Fibroblast of peridontal ligament (primary cell): Measurements from ENCODE around the gene CSTF1.

ENCODE experiments used
- DNase-seq: peaks from one replicate; pipeline ENCODE4 v3.0.0-alpha.2; 2010; ENCODE audit errors: extremely low read depth

The CSTF1 gene

GRCh38 chr20:56392132-56392880, at the start of gene CSTF1, which contains the start of gene AURKA:
CSTF1 (plus strand) TSS chr20:56392645; CDS start chr20:56395553, 2,908 bp downstream.
AURKA (minus strand) TSS chr20:56392215; CDS start chr20:56388197, 4,018 bp downstream.
- DNase-seq = peak; percentile 100

- no peak for DNase-seq
These were observed 49.7 kb upstream of the CSTF1 start for GRCh38 chr20:56342783-56343182.

DNA sequence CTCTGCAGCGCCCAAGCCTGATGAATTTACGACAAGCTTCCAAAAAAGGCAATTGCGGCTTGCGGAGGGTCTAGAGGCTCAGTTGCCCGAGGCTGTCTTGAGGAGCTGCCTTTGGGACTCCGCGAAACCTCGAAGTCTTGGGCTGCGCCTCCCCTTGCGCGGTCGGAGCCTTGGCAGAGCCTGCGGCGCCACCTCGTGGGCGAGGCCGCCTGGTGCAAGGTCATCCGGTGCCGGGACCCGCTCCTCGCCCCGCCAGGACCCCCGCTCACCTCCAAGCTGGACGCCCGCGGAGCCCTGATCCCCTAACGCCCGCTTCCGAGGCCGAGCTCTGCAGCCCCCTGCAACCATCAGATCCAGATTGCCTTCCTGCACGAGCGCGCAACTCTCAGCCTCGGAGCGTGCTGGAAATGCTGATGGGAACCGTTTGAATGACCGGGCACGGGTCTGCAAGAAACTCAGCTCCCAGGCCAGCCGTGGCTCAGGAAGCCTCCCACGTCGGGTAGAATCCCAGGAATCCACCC, 48.5 kb upstream of the CSTF1 start:
- DNase-seq = peak; percentile 52

DNA sequence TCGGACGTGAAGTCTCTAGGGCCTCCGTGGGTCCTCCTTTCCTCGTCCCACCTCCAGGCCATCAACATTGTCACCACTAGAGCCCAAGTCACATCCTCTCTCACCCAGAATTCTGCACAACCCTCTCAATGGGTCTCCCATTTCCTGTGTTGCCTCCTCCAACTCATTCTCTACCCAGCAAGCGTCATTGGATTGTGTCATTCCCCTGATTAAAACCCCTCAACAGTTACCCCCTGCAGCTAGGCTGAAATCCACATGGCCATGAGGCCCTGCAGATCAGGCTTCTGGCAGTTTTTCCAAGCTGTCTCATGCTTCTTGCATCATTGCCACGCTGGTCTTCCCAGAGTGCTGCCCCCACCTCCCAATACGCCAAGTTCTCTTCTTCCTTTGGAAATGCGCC, 46.5 kb upstream of the CSTF1 start:
- DNase-seq = no peak

GRCh38 chr20:56347628-56348304, 44.7 kb upstream of the CSTF1 start:
- no peak for DNase-seq

- DNase-seq = no peak
These were observed 44.1 kb upstream of the CSTF1 start for GRCh38 chr20:56348305-56348693.

GRCh38 chr20:56348746-56349145, 43.7 kb upstream of the CSTF1 start:
- no peak for DNase-seq

DNA sequence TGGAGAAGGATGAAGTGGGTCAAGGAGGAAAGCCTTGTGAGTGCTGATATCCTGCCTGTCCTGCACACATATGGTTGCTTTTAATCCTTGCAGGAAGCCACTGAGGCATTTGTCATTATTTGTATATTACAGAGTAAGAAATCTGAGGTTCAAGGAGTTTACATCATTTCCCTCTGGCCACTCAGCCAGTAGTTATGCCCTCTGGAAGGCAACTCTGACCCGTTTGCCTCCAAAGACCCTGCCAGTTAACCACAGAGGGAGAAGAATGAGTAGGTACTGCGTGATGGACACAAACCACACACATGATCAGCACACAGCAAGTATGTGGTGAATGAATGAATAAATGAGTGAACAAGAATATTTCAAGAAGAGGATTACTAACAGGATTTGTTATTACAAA, 41.6 kb upstream of the CSTF1 start:
- DNase-seq = peak; percentile 62

- peak; percentile 50 for DNase-seq
These were observed 39.9 kb upstream of the CSTF1 start for GRCh38 chr20:56352345-56353055.

DNA sequence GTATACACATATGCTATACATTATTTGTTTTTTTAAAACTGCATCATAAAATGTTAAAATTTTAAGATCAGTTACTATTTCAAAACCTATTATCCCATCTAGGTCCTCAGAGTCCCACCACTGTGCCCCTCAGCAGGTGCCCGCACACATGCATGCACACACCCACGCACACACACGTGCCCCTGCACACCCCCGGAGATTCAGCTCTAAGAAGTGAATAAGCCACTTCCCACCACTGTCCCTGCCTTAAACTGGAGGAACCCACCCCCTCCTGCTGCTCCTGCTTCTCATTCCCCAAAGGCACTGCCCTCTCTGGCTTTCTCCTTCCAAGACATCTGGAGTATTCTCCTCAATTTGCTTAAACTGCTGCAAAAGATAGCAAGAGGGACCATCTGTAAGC, 39.1 kb upstream of the CSTF1 start:
- DNase-seq = no peak

GRCh38 chr20:56358070-56358469, 34.4 kb upstream of the CSTF1 start:
- no peak for DNase-seq

- DNase-seq = peak; percentile 79
These were observed 33.7 kb upstream of the CSTF1 start, which contains the start of gene FAM210B for GRCh38 chr20:56358600-56359211. FAM210B (plus strand) TSS chr20:56358974; CDS start chr20:56359006, 32 bp downstream.

GRCh38 chr20:56359212-56360132, 33.0 kb upstream of the CSTF1 start:
- DNase-seq = peak; percentile 66

DNA sequence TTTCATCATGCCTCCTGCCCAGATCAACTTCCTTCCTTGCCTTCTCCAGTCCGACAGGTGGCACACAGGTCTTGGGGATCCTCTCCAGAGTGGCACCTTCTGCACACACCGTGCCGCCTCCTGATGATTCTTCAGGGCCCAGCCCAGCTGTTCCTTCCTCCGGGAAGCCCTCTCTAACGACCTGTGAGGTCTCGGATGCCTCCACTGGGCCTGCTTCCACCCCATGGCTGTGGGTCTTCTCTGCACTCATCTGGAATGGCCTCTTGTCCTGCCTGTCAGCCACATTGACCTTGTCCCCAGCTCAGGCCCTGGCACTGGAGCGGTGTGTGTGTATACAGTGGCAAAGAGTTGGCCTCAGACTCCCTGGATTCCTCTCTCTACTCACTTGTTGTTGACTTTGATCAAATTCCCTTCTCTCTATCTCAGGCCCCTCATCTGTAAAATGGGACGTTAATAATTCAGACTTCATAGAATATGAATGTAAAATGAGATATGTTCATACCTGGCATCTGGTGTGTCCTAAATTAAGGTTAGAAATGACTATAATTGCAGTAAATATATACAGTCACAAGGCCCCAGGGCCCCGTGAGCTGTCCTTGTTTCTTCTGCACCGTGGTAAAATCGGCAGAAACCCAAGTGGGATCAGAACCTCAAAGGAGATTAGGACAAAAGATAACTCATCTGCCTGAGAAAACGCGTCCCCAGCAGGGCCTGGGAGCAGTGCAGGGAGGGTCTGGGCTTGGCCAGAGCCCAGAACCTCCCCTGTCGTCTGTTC, 32.1 kb upstream of the CSTF1 start:
- no peak for DNase-seq

- no peak for DNase-seq
These were observed 31.6 kb upstream of the CSTF1 start for GRCh38 chr20:56360908-56361205.

GRCh38 chr20:56361900-56362299, 30.5 kb upstream of the CSTF1 start:
- DNase-seq = no peak

- no peak for DNase-seq
These were observed 29.5 kb upstream of the CSTF1 start for GRCh38 chr20:56362833-56363413.

DNA sequence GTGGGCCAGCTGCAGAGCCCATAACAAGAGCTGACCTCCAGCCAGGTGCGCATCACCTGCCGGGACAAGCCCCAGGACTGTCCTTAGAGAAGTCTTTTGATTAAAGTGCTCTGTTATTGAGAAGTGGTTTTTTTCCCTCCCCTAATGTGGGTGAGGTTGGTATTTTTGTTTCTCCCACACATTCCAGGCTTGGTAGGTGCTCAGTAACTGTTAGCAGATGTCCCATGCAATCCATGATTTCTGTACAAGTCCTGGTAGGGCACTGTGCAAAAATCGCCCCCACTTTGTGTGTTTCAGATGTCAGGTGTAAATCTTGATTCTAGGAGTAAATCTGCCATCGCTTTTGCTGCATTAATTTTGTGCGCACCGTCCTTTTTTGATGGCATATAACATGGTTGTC, 29.0 kb upstream of the CSTF1 start:
- DNase-seq = no peak

DNA sequence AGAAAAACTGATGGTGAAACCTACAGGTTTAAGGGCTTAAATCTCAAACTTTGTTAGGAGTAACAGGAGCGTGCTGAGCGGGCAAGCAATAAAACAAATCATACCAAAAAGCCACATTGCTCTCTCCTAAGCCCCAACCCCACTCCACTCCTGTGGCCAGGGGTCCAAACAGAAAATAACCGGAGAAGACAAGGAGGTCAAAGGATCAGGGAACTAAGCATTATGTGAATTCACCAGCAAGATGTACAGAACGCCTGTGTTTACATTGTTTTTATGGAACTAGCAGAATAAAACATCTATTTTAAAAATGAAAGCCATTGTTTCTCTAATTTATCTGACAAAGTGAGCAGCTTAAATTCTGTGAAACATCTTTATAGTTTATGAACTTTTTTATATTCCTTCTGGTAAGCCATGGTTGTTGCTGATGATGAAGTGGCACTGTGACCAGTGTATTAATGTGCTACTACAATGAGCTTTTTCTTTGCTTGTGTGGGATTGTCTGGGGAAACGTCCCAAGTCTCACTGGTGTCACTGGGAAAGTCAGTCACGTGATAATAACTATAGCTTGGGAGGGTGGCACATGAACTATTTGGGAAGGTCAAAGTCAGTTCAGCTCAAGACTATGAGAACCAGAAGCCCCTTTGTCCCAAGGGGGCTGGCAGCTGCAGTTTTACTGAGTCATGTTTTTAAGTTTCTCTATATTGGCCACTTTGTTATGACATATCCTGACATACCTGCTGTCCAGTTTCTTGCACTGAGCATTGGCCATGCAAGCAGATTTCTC, 23.9 kb upstream of the CSTF1 start:
- no peak for DNase-seq
